HG02763 (cell line): ENCODE measurements around the gene SMC6.

Source experiments
- ATAC-seq: cut with Tn5 transposase; IDR thresholded peaks from one replicate; pipeline ENCODE4 v1.9.1; 2021; ENCODE audit warnings: mild to moderate bottlenecking, moderate library complexity; ENCODE audit not compliant: unreplicated experiment

SMC6 gene

GRCh38 chr2:17620280-17620679 lies 133.3 kb downstream of the SMC6 start:
- no peak for ATAC-seq

- no peak for ATAC-seq
These were observed 135.7 kb downstream of the SMC6 start for GRCh38 chr2:17617955-17618354.

GRCh38 chr2:17617516-17617915 lies 136.1 kb downstream of the SMC6 start:
- no peak for ATAC-seq

- ATAC-seq, result no peak
These were observed 137.2 kb downstream of the SMC6 start for GRCh38 chr2:17616405-17616804.

- ATAC-seq, result no peak
These were observed 137.8 kb downstream of the SMC6 start for GRCh38 chr2:17615728-17616351.

GRCh38 chr2:17615147-17615546 lies 138.5 kb downstream of the SMC6 start:
- ATAC-seq, result no peak

GRCh38 chr2:17614174-17614930 lies 139.3 kb downstream of the SMC6 start:
- ATAC-seq, result no peak
